Fibroblast of mammary gland (primary cell): Measurements from ENCODE around the gene IRX6.

Experiments
- DNase-seq: peaks from one replicate; pipeline ENCODE4 v3.0.0-alpha.2; 2010; ENCODE audit warnings: low read depth
- H3K4me3 ChIP-seq: 2 replicates; pipeline ENCODE4 v1.5.1; 2011; ENCODE audit warnings: low read depth, mild to moderate bottlenecking, low read length, moderate library complexity; ENCODE audit not compliant: control insufficient read depth
- TF ChIP-seq, protein P1 (sequence below): conservative IDR thresholded peaks from 2 replicates; pipeline ENCODE4 v1.5.1; 2011; ENCODE audit warnings: low read depth, low read length, inconsistent platforms; ENCODE audit not compliant: control insufficient read depth, insufficient read depth

The IRX6 gene

DNA sequence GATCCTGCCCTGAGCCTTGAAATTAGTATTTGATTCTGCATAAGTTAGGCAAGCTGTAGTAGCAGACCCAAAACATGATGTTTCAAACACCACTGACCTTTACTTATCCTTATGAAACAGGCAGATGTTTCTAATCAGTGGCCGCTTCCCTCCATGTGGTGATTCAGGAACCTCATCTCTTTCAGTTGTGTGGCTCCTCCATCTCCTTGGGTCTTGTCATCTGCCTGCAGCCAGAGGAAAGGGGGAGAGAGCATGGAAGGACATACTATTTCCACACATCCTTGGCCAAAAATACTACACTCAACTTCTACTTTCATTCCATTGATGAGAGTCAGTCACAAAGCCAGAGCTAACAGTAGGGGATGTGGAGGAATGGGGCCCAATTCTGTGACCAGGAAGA is 41.6 kb upstream of the IRX6 start:
- TF ChIP-seq, protein P1, sequence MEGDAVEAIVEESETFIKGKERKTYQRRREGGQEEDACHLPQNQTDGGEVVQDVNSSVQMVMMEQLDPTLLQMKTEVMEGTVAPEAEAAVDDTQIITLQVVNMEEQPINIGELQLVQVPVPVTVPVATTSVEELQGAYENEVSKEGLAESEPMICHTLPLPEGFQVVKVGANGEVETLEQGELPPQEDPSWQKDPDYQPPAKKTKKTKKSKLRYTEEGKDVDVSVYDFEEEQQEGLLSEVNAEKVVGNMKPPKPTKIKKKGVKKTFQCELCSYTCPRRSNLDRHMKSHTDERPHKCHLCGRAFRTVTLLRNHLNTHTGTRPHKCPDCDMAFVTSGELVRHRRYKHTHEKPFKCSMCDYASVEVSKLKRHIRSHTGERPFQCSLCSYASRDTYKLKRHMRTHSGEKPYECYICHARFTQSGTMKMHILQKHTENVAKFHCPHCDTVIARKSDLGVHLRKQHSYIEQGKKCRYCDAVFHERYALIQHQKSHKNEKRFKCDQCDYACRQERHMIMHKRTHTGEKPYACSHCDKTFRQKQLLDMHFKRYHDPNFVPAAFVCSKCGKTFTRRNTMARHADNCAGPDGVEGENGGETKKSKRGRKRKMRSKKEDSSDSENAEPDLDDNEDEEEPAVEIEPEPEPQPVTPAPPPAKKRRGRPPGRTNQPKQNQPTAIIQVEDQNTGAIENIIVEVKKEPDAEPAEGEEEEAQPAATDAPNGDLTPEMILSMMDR = no peak
- DNase-seq = peak; percentile 56
- no peak overlapping the region for H3K4me3 ChIP-seq

DNA sequence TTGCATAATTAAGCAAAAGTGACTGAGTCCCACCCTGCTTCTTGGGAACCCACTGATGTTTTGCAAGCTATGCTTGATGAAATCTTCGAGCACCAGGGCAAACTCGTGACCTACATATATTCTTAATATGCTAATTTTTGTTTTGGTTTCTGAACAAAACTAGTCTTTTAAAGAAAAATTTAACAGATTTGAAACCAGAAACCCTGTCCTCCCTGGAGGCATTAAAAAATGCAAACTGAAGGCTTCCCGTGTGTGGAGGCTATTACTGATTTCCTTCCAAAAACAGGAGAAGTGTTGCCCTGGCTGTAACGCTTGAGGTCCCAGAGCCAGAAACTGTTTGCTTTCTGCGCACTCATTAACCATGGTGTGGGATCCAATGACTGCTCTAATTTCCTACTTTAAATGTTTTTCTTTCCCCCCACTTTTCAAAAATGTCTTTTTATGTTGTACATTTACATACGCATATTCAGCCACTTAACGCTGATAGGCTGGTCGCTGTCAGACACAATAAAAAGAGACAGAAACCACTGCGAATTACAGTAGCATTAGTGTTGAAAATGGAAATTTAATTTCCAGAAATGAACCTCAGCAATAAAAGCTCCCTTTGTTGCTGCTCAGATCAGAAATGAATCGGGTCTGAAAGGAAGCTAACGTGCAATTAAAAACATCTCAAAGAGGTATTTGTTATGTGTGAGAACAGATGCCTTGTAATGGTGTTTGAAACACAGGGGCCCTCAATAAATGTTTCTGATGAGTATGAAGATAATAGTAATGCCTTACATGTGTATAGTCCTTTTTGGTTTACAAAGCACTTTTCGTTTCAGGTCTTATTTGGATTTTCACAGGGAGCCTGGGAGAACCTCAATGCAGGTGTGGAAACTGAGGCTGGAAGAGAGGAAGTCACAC is 39.9 kb upstream of the IRX6 start:
- H3K4me3 ChIP-seq = no peak overlapping the region
- DNase-seq = no peak
- TF ChIP-seq, protein P1 = no peak

DNA sequence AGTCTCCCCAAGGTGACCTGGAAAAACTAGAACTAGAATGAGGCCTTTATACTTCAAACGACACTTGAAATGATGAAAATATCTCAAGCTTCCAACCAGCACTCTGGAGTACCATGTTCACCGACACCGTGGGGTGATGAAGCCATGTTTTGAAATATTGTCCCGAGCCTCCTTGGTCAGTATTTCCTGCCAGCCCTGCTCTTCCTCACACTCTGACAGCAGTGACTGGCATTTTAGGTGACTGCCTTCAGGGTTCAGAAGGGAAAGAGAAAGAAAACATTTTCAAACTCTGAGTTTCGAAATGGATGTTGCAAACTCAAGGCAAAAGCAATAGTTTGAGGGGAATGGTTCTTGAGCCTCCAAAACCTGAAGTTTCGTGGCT is 39.3 kb upstream of the IRX6 start:
- H3K4me3 ChIP-seq = no peak overlapping the region
- TF ChIP-seq, protein P1 = no peak
- DNase-seq = no peak

DNA sequence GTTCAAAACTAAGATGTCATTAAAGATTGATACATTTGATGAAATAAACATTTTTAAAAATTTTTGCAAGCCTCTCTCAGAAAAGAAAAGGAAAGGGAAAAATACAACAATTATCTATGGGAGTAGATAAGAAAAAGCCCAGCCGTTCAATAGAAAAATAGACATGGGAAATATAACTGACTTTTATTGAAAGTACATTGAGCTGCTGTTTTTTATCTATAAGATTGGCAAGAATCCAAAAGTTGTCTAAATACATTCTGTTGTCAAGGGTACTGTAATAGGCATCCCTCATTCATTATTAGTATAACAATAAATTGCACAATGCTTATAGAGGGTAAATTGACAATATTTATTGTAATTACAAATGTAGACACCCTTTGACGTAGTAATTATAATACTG is 38.4 kb upstream of the IRX6 start:
- no peak for DNase-seq
- TF ChIP-seq, protein P1 = no peak
- no peak overlapping the region for H3K4me3 ChIP-seq

- no peak for DNase-seq
- TF ChIP-seq, protein P1 = no peak
- no peak overlapping the region for H3K4me3 ChIP-seq
Observed at GRCh38 chr16:55289353-55289752, 34.6 kb upstream of the IRX6 start.

- DNase-seq = no peak
- TF ChIP-seq, protein P1 = no peak
- H3K4me3 ChIP-seq = no peak overlapping the region
Observed at GRCh38 chr16:55291847-55292246, 32.2 kb upstream of the IRX6 start.
